Measurements from ENCODE around the gene LENG8.

LENG8 gene

GRCh38 chr19:54422136-54422535, 26.9 kb upstream of the LENG8 start:
- DNase-seq (ENCODE audit: low spot score) = no peak
- in situ Hi-C loops (cut with MboI; ENCODE audit: low pct_unique_long_range_greater_than_20kb, low sequenced_read_pairs, unreplicated experiment) = no loop called here
- TF ChIP-seq CTCF (IDR thresholded peaks at IDR 0.05; ENCODE audit: extremely low read depth, insufficient read depth, missing control alignments) = no peak

GRCh38 chr19:54424201-54424600, 24.8 kb upstream of the LENG8 start:
- in situ Hi-C loops (cut with MboI; ENCODE audit: low pct_unique_long_range_greater_than_20kb, low sequenced_read_pairs, unreplicated experiment) = no loop called here
- no peak for TF ChIP-seq CTCF (IDR thresholded peaks at IDR 0.05; ENCODE audit: extremely low read depth, insufficient read depth, missing control alignments)
- DNase-seq (ENCODE audit: low spot score) = no peak

- DNase-seq (ENCODE audit: low spot score) = no peak
- no peak for TF ChIP-seq CTCF (IDR thresholded peaks at IDR 0.05; ENCODE audit: extremely low read depth, insufficient read depth, missing control alignments)
- in situ Hi-C loops (cut with MboI; ENCODE audit: low pct_unique_long_range_greater_than_20kb, low sequenced_read_pairs, unreplicated experiment) = no loop called here
These were observed 24.2 kb upstream of the LENG8 start for GRCh38 chr19:54424660-54425381.

- in situ Hi-C loops (cut with MboI; ENCODE audit: low pct_unique_long_range_greater_than_20kb, low sequenced_read_pairs, unreplicated experiment) = no loop called here
- DNase-seq (ENCODE audit: low spot score) = no peak
- no peak for TF ChIP-seq CTCF (IDR thresholded peaks at IDR 0.05; ENCODE audit: extremely low read depth, insufficient read depth, missing control alignments)
These were observed 23.6 kb upstream of the LENG8 start for GRCh38 chr19:54425382-54425723.

- in situ Hi-C loops (cut with MboI; ENCODE audit: low pct_unique_long_range_greater_than_20kb, low sequenced_read_pairs, unreplicated experiment) = no loop called here
- no peak for TF ChIP-seq CTCF (IDR thresholded peaks at IDR 0.05; ENCODE audit: extremely low read depth, insufficient read depth, missing control alignments)
- peak; percentile 19 for DNase-seq (ENCODE audit: low spot score)
These were observed 22.6 kb upstream of the LENG8 start for GRCh38 chr19:54426291-54426931.

GRCh38 chr19:54427586-54427985, 21.4 kb upstream of the LENG8 start:
- in situ Hi-C loops (cut with MboI; ENCODE audit: low pct_unique_long_range_greater_than_20kb, low sequenced_read_pairs, unreplicated experiment) = no loop called here
- TF ChIP-seq CTCF (IDR thresholded peaks at IDR 0.05; ENCODE audit: extremely low read depth, insufficient read depth, missing control alignments) = no peak
- no peak for DNase-seq (ENCODE audit: low spot score)

Data from GM13977 (cell line).